Ovary (tissue), 9 donors: ENCODE results near the gene TSPAN32. TPM values are rescaled to one million over a fixed set of nuclear protein-coding genes. Genes with fewer than 3 reads are reported as not detected.

ENCODE experiments used
- DNase-seq, 5 donors: peaks; one replicate each; pipeline ENCODE4 v3.0.0-alpha.2; 2019 to 2020
- H3K27ac ChIP-seq, 2 donors: fragments of 200-600 bp; one replicate each; pipeline versions ENCODE4 v1.5.1 to v1.8.0; 2019 to 2022
- H3K27me3 ChIP-seq: fragments of 200-600 bp; one replicate; pipeline ENCODE4 v1.8.0; 2022
- H3K36me3 ChIP-seq: fragments of 200-600 bp; sonication (generic); one replicate; pipeline ENCODE4 v1.5.1; 2019
- H3K4me1 ChIP-seq: one replicate; pipeline ENCODE4 v1.8.1; 2013; ENCODE audit warnings: mild to moderate bottlenecking, moderate library complexity; ENCODE audit not compliant: insufficient read depth
- H3K4me3 ChIP-seq: fragments of 200-600 bp; sonication (generic); one replicate; pipeline ENCODE4 v1.5.1; 2017
- H3K9me3 ChIP-seq, 2 donors: fragments of 200-600 bp in 1 of 2; sonication (generic) in 1 of 2; one replicate each; pipeline versions ENCODE4 v1.5.1 to v1.8.1; 2013 to 2019; ENCODE audit warnings: mild to moderate bottlenecking in 1 of 2, moderate library complexity in 1 of 2
- EP300 ChIP-seq: sonication (generic); formaldehyde crosslinking; IDR thresholded peaks from one replicate; pipeline ENCODE4 v1.6.1; 2017; ENCODE audit warnings: antibody characterized with exemption
- POLR2A ChIP-seq: fragments of 450-650 bp; IDR thresholded peaks from one replicate; pipeline ENCODE4 v1.6.1; 2017; ENCODE audit warnings: antibody characterized with exemption, mild to moderate bottlenecking, moderate library complexity
- WGBS, 3 donors: extraction: QIAGEN DNeasy Blood & Tissue Kit in 1 of 3; methylation state at CpG; one replicate each; pipeline versions ENCODE4 v1.1.5 to v1.1.7; 2013 to 2017; 5-methylcytosine and 5-hydroxymethylcytosine counted together
- intact Hi-C, 4 donors: fragments of 100-400 bp; cut with DNase I; formaldehyde crosslinking; loops; one replicate each; pipeline versions ENCODE4 v1.11.0 to v1.15.1; 2022 to 2023
- polyA plus RNA-seq, 2 donors: library from polyadenylated mRNA; stranded (reverse); fragments of 200-250 nt in 1 of 2; fragments of 350-450 nt in 1 of 2; fragmentation: Illumina TruSeq in 1 of 2; extraction: RNeasy Lipid Tissue Mini Kit (QIAGEN cat#74804) in 1 of 2; gene quantifications; one replicate each; pipeline ENCODE4 v1.2.3, GENCODE V29; 2013 to 2014
- total RNA-seq, 7 donors: library from RNA; depleted of rRNA in 2 of 7; stranded (reverse); fragments of >200 nt in 2 of 7; fragmentation: NEBNext Ultra II Directional in 3 of 7; extraction: Animal tissue kit (Norgen Biotek cat#: 25700) in 3 of 7; gene quantifications; one replicate each; pipeline versions ENCODE4 v1.1.0 to v1.2.4, GENCODE V29; 2016 to 2023
- TF ChIP-seq, protein P1 (sequence below), 3 donors: fragments of 450-650 bp in 2 of 3; fragments of 200-600 bp in 1 of 3; IDR thresholded peaks; one replicate each; pipeline versions ENCODE4 v1.5.1 to v1.8.0; 2016 to 2022; ENCODE audit warnings: antibody characterized with exemption in 3 of 3, mild to moderate bottlenecking in 1 of 3
- donor health status: DM: no; HTN: no; CAD: no; lungs with moderate emphysema.
- donor health status: DM: no; HTN: no; CAD: no.
- donor health status: Bipolar disorder and iron deficiency.
- donor health status: DM: yes; HTN: yes; CAD: no.
- donor health status: DM: no; HTN: no; CAD: no.
- donor health status: DM: yes; HTN: yes; CAD: no.

TSPAN32 gene
- total and polyA plus RNA-seq, 9 donors, result 0.63 to 3.9 (median 1.3) TPM; not detected in 2

- H3K4me1 ChIP-seq, result peaks cover 5% of the 10 kb centered on the region
- no peaks in the 10 kb centered on the region for H3K36me3 ChIP-seq
- intact Hi-C loops, result no loop called here
- 67 to 76% (median 76%) methylated on average over 10 to 12 of the region's 12 CpGs for WGBS, 3 donors
- H3K27ac ChIP-seq, result no peak overlapping the region
- no peaks in the 10 kb centered on the region for H3K9me3 ChIP-seq
- TF ChIP-seq, protein P1, sequence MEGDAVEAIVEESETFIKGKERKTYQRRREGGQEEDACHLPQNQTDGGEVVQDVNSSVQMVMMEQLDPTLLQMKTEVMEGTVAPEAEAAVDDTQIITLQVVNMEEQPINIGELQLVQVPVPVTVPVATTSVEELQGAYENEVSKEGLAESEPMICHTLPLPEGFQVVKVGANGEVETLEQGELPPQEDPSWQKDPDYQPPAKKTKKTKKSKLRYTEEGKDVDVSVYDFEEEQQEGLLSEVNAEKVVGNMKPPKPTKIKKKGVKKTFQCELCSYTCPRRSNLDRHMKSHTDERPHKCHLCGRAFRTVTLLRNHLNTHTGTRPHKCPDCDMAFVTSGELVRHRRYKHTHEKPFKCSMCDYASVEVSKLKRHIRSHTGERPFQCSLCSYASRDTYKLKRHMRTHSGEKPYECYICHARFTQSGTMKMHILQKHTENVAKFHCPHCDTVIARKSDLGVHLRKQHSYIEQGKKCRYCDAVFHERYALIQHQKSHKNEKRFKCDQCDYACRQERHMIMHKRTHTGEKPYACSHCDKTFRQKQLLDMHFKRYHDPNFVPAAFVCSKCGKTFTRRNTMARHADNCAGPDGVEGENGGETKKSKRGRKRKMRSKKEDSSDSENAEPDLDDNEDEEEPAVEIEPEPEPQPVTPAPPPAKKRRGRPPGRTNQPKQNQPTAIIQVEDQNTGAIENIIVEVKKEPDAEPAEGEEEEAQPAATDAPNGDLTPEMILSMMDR (IDR thresholded peaks at IDR 0.05), result no peak
- DNase-seq, result peak in 3 of 5 donors; percentile 8 to 21 (median 11)
- no peak overlapping the region for H3K4me3 ChIP-seq
- peaks cover 4% of the 10 kb centered on the region for H3K27me3 ChIP-seq
These were observed 34.4 kb upstream of the TSPAN32 start for GRCh38 chr11:2267306-2267850.

DNA sequence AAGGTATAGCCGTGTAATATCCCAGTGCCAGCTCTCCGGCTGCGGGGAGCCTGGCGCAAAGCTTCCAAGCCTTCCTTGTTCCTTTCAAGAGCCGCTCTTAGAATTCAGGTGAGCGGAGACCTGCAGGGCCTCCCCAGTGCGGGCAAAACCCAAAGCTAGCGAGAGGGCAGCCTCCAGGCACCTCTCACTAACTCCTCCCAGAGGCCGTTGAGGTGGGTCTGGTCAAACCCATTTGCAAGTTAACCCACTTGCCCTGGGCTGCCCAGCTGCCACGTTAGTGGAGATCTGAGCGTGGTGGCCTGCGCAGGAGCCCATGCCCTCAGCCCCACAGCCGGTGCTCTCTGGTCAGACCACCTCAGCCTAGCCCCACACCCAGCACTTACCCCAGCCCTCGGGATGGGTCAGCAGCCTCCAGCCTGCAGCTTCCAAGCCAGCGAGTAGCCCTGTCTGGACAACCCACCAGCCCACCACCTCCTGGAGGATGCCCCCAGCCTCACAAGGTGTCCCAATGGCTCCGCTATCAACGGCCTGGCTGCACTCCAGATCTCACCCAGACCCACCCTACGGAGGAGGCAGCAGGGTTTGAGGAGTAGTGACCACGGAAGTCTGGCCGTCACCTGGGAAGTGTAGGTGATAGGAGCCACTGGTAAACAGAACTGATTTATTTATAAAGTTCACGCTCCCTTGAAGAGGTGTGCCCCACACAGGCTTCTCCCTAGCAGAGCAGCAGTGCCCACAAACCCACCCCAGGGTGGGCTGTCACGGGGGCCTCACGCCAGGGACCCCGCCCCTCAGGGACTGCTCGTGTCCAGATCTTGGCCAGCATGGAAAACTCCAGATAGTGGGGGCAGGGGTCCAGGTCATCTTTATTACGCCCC, 33.7 kb upstream of the TSPAN32 start:
- Histone ChIP-seq H3K27me3 (peaks cover 4% of the 10 kb centered on the region), H3K27ac (no peak overlapping the region), H3K9me3 (no peaks in the 10 kb centered on the region), H3K36me3 (no peaks in the 10 kb centered on the region), H3K4me3 (no peak overlapping the region), H3K4me1 (peaks cover 5% of the 10 kb centered on the region)
- intact Hi-C loops, result no loop called here
- no peak for TF ChIP-seq EP300
- TF ChIP-seq, protein P1 (IDR thresholded peaks at IDR 0.05), result no peak
- TF ChIP-seq POLR2A, result no peak
- DNase-seq, result peak in 3 of 5 donors; percentile 17 to 33 (median 22)
- WGBS, 3 donors, result 66 to 72% (median 68%) methylated on average over 26 of the region's 26 CpGs

GRCh38 chr11:2268729-2269600, 32.8 kb upstream of the TSPAN32 start:
- Histone ChIP-seq H3K9me3 (no peaks in the 10 kb centered on the region), H3K4me1 (peaks cover 5% of the 10 kb centered on the region), H3K36me3 (no peaks in the 10 kb centered on the region), H3K27ac (no peak overlapping the region), H3K4me3 (peak overlapping the region; percentile 40), H3K27me3 (peaks cover 4% of the 10 kb centered on the region)
- TF ChIP-seq EP300, result no peak
- TF ChIP-seq POLR2A, result no peak
- TF ChIP-seq, protein P1 (IDR thresholded peaks at IDR 0.05), result no peak
- DNase-seq, result peak in 3 of 5 donors; percentile 23 to 36 (median 26)
- WGBS, 3 donors, result 1% methylated on average over 57 to 89 of the region's 89 CpGs
- intact Hi-C loops, result no loop called here

- Histone ChIP-seq H3K4me3 (peak overlapping the region; percentile 40), H3K27me3 (peaks cover 4% of the 10 kb centered on the region), H3K27ac (no peak overlapping the region), H3K9me3 (no peaks in the 10 kb centered on the region), H3K36me3 (no peaks in the 10 kb centered on the region), H3K4me1 (peaks cover 5% of the 10 kb centered on the region)
- 1 to 2% (median 1%) methylated on average over 36 to 104 of the region's 104 CpGs for WGBS, 3 donors
- intact Hi-C loops, result no loop called here
- peak in 3 of 5 donors; percentile 18 to 48 (median 25) for DNase-seq
- TF ChIP-seq POLR2A (no peak), EP300 (no peak)
- TF ChIP-seq, protein P1 (IDR thresholded peaks at IDR 0.05), result no peak
These were observed 32.1 kb upstream of the TSPAN32 start for GRCh38 chr11:2269601-2270321.
